ENCODE measurements around the gene AUTS2.

The AUTS2 gene

GRCh38 chr7:70047891-70048448, 449.7 kb downstream of the AUTS2 start:
- DNase-seq = no peak

- DNase-seq = no peak
Measured at GRCh38 chr7:70051726-70052125, 453.5 kb downstream of the AUTS2 start.

GRCh38 chr7:70052691-70053090, 454.4 kb downstream of the AUTS2 start:
- DNase-seq = no peak

- no peak for DNase-seq
Measured at GRCh38 chr7:70053421-70053820, 455.1 kb downstream of the AUTS2 start.

- no peak for DNase-seq
Measured at GRCh38 chr7:70053989-70054388, 455.7 kb downstream of the AUTS2 start.

GRCh38 chr7:70056363-70056762, 458.1 kb downstream of the AUTS2 start:
- DNase-seq = no peak

- no peak for DNase-seq
Measured at GRCh38 chr7:70060298-70061068, 462.2 kb downstream of the AUTS2 start.

GRCh38 chr7:70063371-70063770, 465.1 kb downstream of the AUTS2 start:
- no peak for DNase-seq

- no peak for DNase-seq
Measured at GRCh38 chr7:70063927-70064326, 465.7 kb downstream of the AUTS2 start.

- DNase-seq = no peak
Measured at GRCh38 chr7:70066844-70067243, 468.6 kb downstream of the AUTS2 start.

- no peak for DNase-seq
Measured at GRCh38 chr7:70068531-70068930, 470.3 kb downstream of the AUTS2 start.

GRCh38 chr7:70069977-70070376, 471.7 kb downstream of the AUTS2 start:
- no peak for DNase-seq

- no peak for DNase-seq
Measured at GRCh38 chr7:70071766-70072165, 473.5 kb downstream of the AUTS2 start.

GRCh38 chr7:70072220-70072619, 473.9 kb downstream of the AUTS2 start:
- no peak for DNase-seq

- DNase-seq = no peak
Measured at GRCh38 chr7:70076325-70076724, 478.1 kb downstream of the AUTS2 start.

GRCh38 chr7:70082099-70082611, 483.9 kb downstream of the AUTS2 start:
- no peak for DNase-seq

GRCh38 chr7:70091362-70091761, 493.1 kb downstream of the AUTS2 start:
- no peak for DNase-seq

GRCh38 chr7:70092314-70093204, 494.3 kb downstream of the AUTS2 start:
- no peak for DNase-seq

- DNase-seq = no peak
Measured at GRCh38 chr7:70093205-70093904, 495.1 kb downstream of the AUTS2 start.

GRCh38 chr7:70094831-70095230, 496.6 kb downstream of the AUTS2 start:
- DNase-seq = no peak

GRCh38 chr7:70097645-70098044, 499.4 kb downstream of the AUTS2 start:
- DNase-seq = no peak

GRCh38 chr7:70098133-70098561, 499.9 kb downstream of the AUTS2 start:
- DNase-seq = no peak

Data from inflammatory macrophage treated with lipopolysaccharide for 1 hour (primary cell).